KOPT-K1 (cell line): ENCODE results near the gene HMCN1.

Source experiments
- H3K27ac ChIP-seq: fragments of 200-600 bp; sonication (generic); 2 replicates; pipeline ENCODE4 v1.5.1; 2016; ENCODE audit warnings: antibody characterized with exemption, mild to moderate bottlenecking, low read depth, low read length; ENCODE audit not compliant: poor library complexity, severe bottlenecking
- H3K36me3 ChIP-seq: fragments of 200-600 bp; sonication (generic); 2 replicates; pipeline ENCODE4 v1.5.1; 2017; ENCODE audit warnings: antibody characterized with exemption, mild to moderate bottlenecking, low read length, moderate library complexity; ENCODE audit not compliant: insufficient read depth
- H3K9me3 ChIP-seq: fragments of 200-600 bp; sonication (generic); 2 replicates; pipeline ENCODE4 v1.5.1; 2017; ENCODE audit warnings: antibody characterized with exemption, low read length, mild to moderate bottlenecking; ENCODE audit not compliant: insufficient read depth, poor library complexity, severe bottlenecking

The HMCN1 gene

GRCh38 chr1:185960422-185961321 lies 226.5 kb downstream of the HMCN1 start:
- Histone ChIP-seq H3K9me3 (no peaks in the 10 kb centered on the region), H3K27ac (no peak overlapping the region), H3K36me3 (no peaks in the 10 kb centered on the region)

- Histone ChIP-seq H3K9me3 (no peaks in the 10 kb centered on the region), H3K36me3 (no peaks in the 10 kb centered on the region), H3K27ac (no peak overlapping the region)
Observed at GRCh38 chr1:185961664-185962063, 227.5 kb downstream of the HMCN1 start.

- Histone ChIP-seq H3K27ac (no peak overlapping the region), H3K9me3 (no peaks in the 10 kb centered on the region)
Observed at GRCh38 chr1:185964946-185965345, 230.8 kb downstream of the HMCN1 start.

GRCh38 chr1:185965870-185966269 lies 231.7 kb downstream of the HMCN1 start:
- Histone ChIP-seq H3K36me3 (no peaks in the 10 kb centered on the region), H3K27ac (no peak overlapping the region), H3K9me3 (no peaks in the 10 kb centered on the region)

More at GRCh38 chr1:185964946-185965345, 230.8 kb downstream of the HMCN1 start:
- H3K36me3 ChIP-seq = no peaks in the 10 kb centered on the region

GRCh38 chr1:185966471-185966870 lies 232.3 kb downstream of the HMCN1 start:
- Histone ChIP-seq H3K27ac (no peak overlapping the region), H3K36me3 (no peaks in the 10 kb centered on the region)

GRCh38 chr1:185969028-185969427 lies 234.8 kb downstream of the HMCN1 start:
- Histone ChIP-seq H3K9me3 (no peaks in the 10 kb centered on the region), H3K36me3 (no peaks in the 10 kb centered on the region), H3K27ac (no peak overlapping the region)

More at GRCh38 chr1:185966471-185966870, 232.3 kb downstream of the HMCN1 start:
- H3K9me3 ChIP-seq = no peaks in the 10 kb centered on the region

- Histone ChIP-seq H3K36me3 (no peaks in the 10 kb centered on the region), H3K27ac (no peak overlapping the region)
Observed at GRCh38 chr1:185969524-185969991, 235.4 kb downstream of the HMCN1 start.

GRCh38 chr1:185971688-185972087 lies 237.5 kb downstream of the HMCN1 start:
- Histone ChIP-seq H3K36me3 (no peaks in the 10 kb centered on the region), H3K27ac (no peak overlapping the region)

More at GRCh38 chr1:185969524-185969991, 235.4 kb downstream of the HMCN1 start:
- no peaks in the 10 kb centered on the region for H3K9me3 ChIP-seq

GRCh38 chr1:185972096-185972850 lies 238.1 kb downstream of the HMCN1 start:
- Histone ChIP-seq H3K27ac (no peak overlapping the region), H3K36me3 (no peaks in the 10 kb centered on the region)

More at GRCh38 chr1:185971688-185972087, 237.5 kb downstream of the HMCN1 start:
- H3K9me3 ChIP-seq = no peaks in the 10 kb centered on the region

GRCh38 chr1:185973645-185974044 lies 239.5 kb downstream of the HMCN1 start:
- H3K36me3 ChIP-seq = no peaks in the 10 kb centered on the region
- H3K27ac ChIP-seq = no peak overlapping the region
- no peaks in the 10 kb centered on the region for H3K9me3 ChIP-seq

More at GRCh38 chr1:185972096-185972850, 238.1 kb downstream of the HMCN1 start:
- H3K9me3 ChIP-seq = no peaks in the 10 kb centered on the region

GRCh38 chr1:185974367-185975170 lies 240.4 kb downstream of the HMCN1 start:
- H3K27ac ChIP-seq = no peak overlapping the region
- H3K9me3 ChIP-seq = no peaks in the 10 kb centered on the region
- H3K36me3 ChIP-seq = no peaks in the 10 kb centered on the region

GRCh38 chr1:185980891-185981290 lies 246.7 kb downstream of the HMCN1 start:
- no peak overlapping the region for H3K27ac ChIP-seq
- H3K36me3 ChIP-seq = no peaks in the 10 kb centered on the region
- no peaks in the 10 kb centered on the region for H3K9me3 ChIP-seq

- H3K36me3 ChIP-seq = no peaks in the 10 kb centered on the region
- no peaks in the 10 kb centered on the region for H3K9me3 ChIP-seq
- no peak overlapping the region for H3K27ac ChIP-seq
Observed at GRCh38 chr1:185984113-185984836, 250.1 kb downstream of the HMCN1 start.
